HEK293 (cell line): ENCODE data around the gene COL13A1.

Experiments
- CTCF ChIA-PET: fragments of 350-600 bp; formaldehyde crosslinking; extraction: SDS; loops from one replicate; lab custom pipeline; 2021; ENCODE audit warnings: antibody characterized with exemption; lab: Yijun Ruan, JAX
- POLR2A ChIA-PET: fragments of 300-600 bp; formaldehyde crosslinking; extraction: SDS; loops from one replicate; lab custom pipeline; 2020; ENCODE audit warnings: antibody characterized with exemption, inconsistent platforms; lab: Yijun Ruan, JAX
- H3K27ac ChIP-seq: fragments of 200-500 bp; sonication (Bioruptor generic); 2 replicates; pipeline ENCODE4 v1.5.1; 2014; ENCODE audit warnings: low read depth, low read length, control low read depth, inconsistent platforms; ENCODE audit errors: extremely low read depth
- H3K36me3 ChIP-seq, 2 experiments: fragments of 200-500 bp in 1 of 2; sonication (Bioruptor generic) in 1 of 2; 1 replicate in 1 of 2; 2 replicates in 1 of 2; pipeline ENCODE4 v1.5.1; 2014 to 2017; ENCODE audit warnings: inconsistent platforms in 2 of 2, low read length in 2 of 2; ENCODE audit not compliant: control insufficient read depth in 2 of 2, insufficient read depth in 1 of 2
- H3K4me1 ChIP-seq: fragments of 200-500 bp; sonication (Bioruptor generic); 2 replicates; pipeline ENCODE4 v1.5.1; 2014; ENCODE audit warnings: mild to moderate bottlenecking, low read length, inconsistent platforms; ENCODE audit not compliant: control insufficient read depth, insufficient read depth
- H3K4me3 ChIP-seq: 2 replicates; pipeline ENCODE4 v1.5.1; 2011; ENCODE audit warnings: low read depth, mild to moderate bottlenecking, control low read depth, low read length, moderate library complexity
- H3K9me3 ChIP-seq: fragments of 200-500 bp; sonication (Bioruptor generic); 2 replicates; pipeline ENCODE4 v1.5.1; 2014; ENCODE audit warnings: low read depth, low read length, inconsistent platforms; ENCODE audit not compliant: control insufficient read depth, insufficient read depth
- ATF2 ChIP-seq: fragments of 450-650 bp; formaldehyde crosslinking; IDR thresholded peaks from 2 replicates; pipeline ENCODE4 v1.5.1; 2016; ENCODE audit warnings: missing biosample characterization, missing genetic modification characterization, low read depth
- BCL11B ChIP-seq: fragments of 450-650 bp; formaldehyde crosslinking; IDR thresholded peaks from 2 replicates; pipeline ENCODE4 v1.5.1; 2016; ENCODE audit warnings: low read depth, missing biosample characterization, missing genetic modification characterization
- CTCF ChIP-seq: fragments of 450-650 bp; formaldehyde crosslinking; IDR thresholded peaks from 2 replicates; pipeline ENCODE4 v1.5.1; 2016; ENCODE audit warnings: missing biosample characterization, missing genetic modification characterization
- GFI1B ChIP-seq: fragments of 450-650 bp; formaldehyde crosslinking; IDR thresholded peaks from 2 replicates; pipeline ENCODE4 v1.5.1; 2016; ENCODE audit warnings: missing biosample characterization, missing genetic modification characterization
- GLI2 ChIP-seq: fragments of 450-650 bp; formaldehyde crosslinking; IDR thresholded peaks from 2 replicates; pipeline ENCODE4; 2017; ENCODE audit warnings: missing biosample characterization, missing genetic modification characterization, low read depth, borderline replicate concordance
- HIC1 ChIP-seq: fragments of 450-650 bp; formaldehyde crosslinking; IDR thresholded peaks from 2 replicates; pipeline ENCODE4 v1.5.1; 2016; ENCODE audit warnings: missing biosample characterization, missing genetic modification characterization
- TRIM28 ChIP-seq: IDR thresholded peaks from 2 replicates; pipeline ENCODE4 v1.6.1; 2011; ENCODE audit warnings: low read length, control low read depth, borderline replicate concordance
- ZBTB1 ChIP-seq: fragments of 450-650 bp; formaldehyde crosslinking; IDR thresholded peaks from 2 replicates; pipeline ENCODE4 v1.5.1; 2016; ENCODE audit warnings: missing biosample characterization, missing genetic modification characterization
- ZFHX2 ChIP-seq: fragments of 450-650 bp; formaldehyde crosslinking; conservative IDR thresholded peaks from 2 replicates; pipeline ENCODE4 v1.5.1; 2016; ENCODE audit warnings: missing biosample characterization, missing genetic modification characterization
- ZIC2 ChIP-seq: fragments of 450-650 bp; formaldehyde crosslinking; IDR thresholded peaks from 2 replicates; pipeline ENCODE4 v1.5.1; 2016; ENCODE audit warnings: missing biosample characterization, missing genetic modification characterization
- ZNF221 ChIP-seq: fragments of 450-650 bp; formaldehyde crosslinking; IDR thresholded peaks from 2 replicates; pipeline ENCODE4 v1.5.1; 2017; ENCODE audit warnings: missing biosample characterization, missing genetic modification characterization, borderline replicate concordance
- ZNF391 ChIP-seq: fragments of 450-650 bp; formaldehyde crosslinking; IDR thresholded peaks from 2 replicates; pipeline ENCODE4 v1.5.1; 2016; ENCODE audit warnings: low read depth, missing biosample characterization, missing genetic modification characterization, borderline replicate concordance
- ZNF404 ChIP-seq: fragments of 450-650 bp; formaldehyde crosslinking; IDR thresholded peaks from 2 replicates; pipeline ENCODE4 v1.5.1; 2017; ENCODE audit warnings: missing biosample characterization, missing genetic modification characterization
- ZNF449 ChIP-seq: fragments of 450-650 bp; formaldehyde crosslinking; IDR thresholded peaks from 2 replicates; pipeline ENCODE4 v1.5.1; 2017; ENCODE audit warnings: missing biosample characterization, mild to moderate bottlenecking, missing genetic modification characterization, moderate library complexity
- ZNF518A ChIP-seq: fragments of 450-650 bp; formaldehyde crosslinking; conservative IDR thresholded peaks from 2 replicates; pipeline ENCODE4 v1.5.1; 2016; ENCODE audit warnings: low read depth, missing biosample characterization, missing genetic modification characterization
- ZNF561 ChIP-seq: fragments of 450-650 bp; IDR thresholded peaks from 2 replicates; pipeline ENCODE4 v1.5.1; 2018; ENCODE audit warnings: missing biosample characterization, missing genetic modification characterization, borderline replicate concordance
- ZNF600 ChIP-seq: fragments of 450-650 bp; formaldehyde crosslinking; IDR thresholded peaks from 2 replicates; pipeline ENCODE4 v1.5.1; 2016; ENCODE audit warnings: missing biosample characterization, missing genetic modification characterization
- ZNF639 ChIP-seq: fragments of 450-650 bp; formaldehyde crosslinking; IDR thresholded peaks from 2 replicates; pipeline ENCODE4 v1.5.1; 2016; ENCODE audit warnings: missing biosample characterization, missing genetic modification characterization
- ZNF654 ChIP-seq: fragments of 450-650 bp; formaldehyde crosslinking; IDR thresholded peaks from 2 replicates; pipeline ENCODE4 v1.5.1; 2016; ENCODE audit warnings: low read depth, missing biosample characterization, missing genetic modification characterization
- ZNF704 ChIP-seq: fragments of 450-650 bp; formaldehyde crosslinking; IDR thresholded peaks from 2 replicates; pipeline ENCODE4 v1.5.1; 2016; ENCODE audit warnings: missing biosample characterization, missing genetic modification characterization
- ZNF837 ChIP-seq: fragments of 450-650 bp; formaldehyde crosslinking; IDR thresholded peaks from 2 replicates; pipeline ENCODE4 v1.5.1; 2016; ENCODE audit warnings: missing biosample characterization, missing genetic modification characterization
- ZXDB ChIP-seq: fragments of 450-650 bp; formaldehyde crosslinking; IDR thresholded peaks from 2 replicates; pipeline ENCODE4 v1.5.1; 2016; ENCODE audit warnings: missing biosample characterization, missing genetic modification characterization

The COL13A1 gene

GRCh38 chr10:69757553-69758309 lies 44.0 kb upstream of the COL13A1 start:
- H3K27ac ChIP-seq = no peak overlapping the region
- H3K4me1 ChIP-seq = peaks cover 9% of the 10 kb centered on the region; the same call in 1 of the 2 replicates
- CTCF ChIA-PET = interaction anchor here (0.6 to 2.1 kb wide), 10 partner anchors 13 to 200 kb away, joined by 3 to 13 read pairs (median 4); no protein-coding TSS in a partner anchor
- no peaks in the 10 kb centered on the region for H3K36me3 ChIP-seq
- H3K9me3 ChIP-seq = no peaks in the 10 kb centered on the region
- POLR2A ChIA-PET = no interaction called here
- H3K4me3 ChIP-seq = no peak overlapping the region
- no peak for TF ChIP-seq ZBTB1 (tag by site-specific recombination)
- no peak for TF ChIP-seq TRIM28
- TF ChIP-seq GFI1B (tag by site-specific recombination) = no peak
- no peak for TF ChIP-seq GLI2 (tag by site-specific recombination)
- TF ChIP-seq ZNF704 (tag by site-specific recombination) = no peak
- 0 out of 2 replicates have a peak, but pooled peaks have one; percentile 43 for TF ChIP-seq ZNF221 (tag by site-specific recombination)
- no peak for TF ChIP-seq BCL11B (tag by site-specific recombination)
- TF ChIP-seq ZNF391 (tag by site-specific recombination) = no peak
- TF ChIP-seq ZNF518A = no peak
- TF ChIP-seq ZNF449 (tag by site-specific recombination) = no peak
- no peak for TF ChIP-seq ZNF837 (tag by site-specific recombination)
- TF ChIP-seq ZFHX2 = peak; percentile 66
- TF ChIP-seq ZNF654 = no peak
- no peak for TF ChIP-seq ATF2 (tag by site-specific recombination)
- TF ChIP-seq ZIC2 (tag by site-specific recombination) = peak; percentile 39; the same call in 1 of the 2 replicates
- peak; percentile 89; the same call in 1 of the 2 replicates for TF ChIP-seq ZNF561 (tag by site-specific recombination)
- TF ChIP-seq HIC1 = no peak
- no peak for TF ChIP-seq CTCF (tag by site-specific recombination)
- TF ChIP-seq ZNF404 (tag by site-specific recombination) = no peak
- TF ChIP-seq ZNF639 (tag by site-specific recombination) = no peak
- no peak for TF ChIP-seq ZXDB
- 0 out of 2 replicates have a peak, but pooled peaks have one; percentile 21 for TF ChIP-seq ZNF600 (tag by site-specific recombination)
